ENCODE results near the gene BRAT1. TPM values are rescaled to one million over a fixed set of nuclear protein-coding genes. Genes with fewer than 3 reads are reported as not detected.

BRAT1 gene
- total RNA-seq, 2 experiments from 2014 or later: 44.7 to 52.0 TPM

DNA sequence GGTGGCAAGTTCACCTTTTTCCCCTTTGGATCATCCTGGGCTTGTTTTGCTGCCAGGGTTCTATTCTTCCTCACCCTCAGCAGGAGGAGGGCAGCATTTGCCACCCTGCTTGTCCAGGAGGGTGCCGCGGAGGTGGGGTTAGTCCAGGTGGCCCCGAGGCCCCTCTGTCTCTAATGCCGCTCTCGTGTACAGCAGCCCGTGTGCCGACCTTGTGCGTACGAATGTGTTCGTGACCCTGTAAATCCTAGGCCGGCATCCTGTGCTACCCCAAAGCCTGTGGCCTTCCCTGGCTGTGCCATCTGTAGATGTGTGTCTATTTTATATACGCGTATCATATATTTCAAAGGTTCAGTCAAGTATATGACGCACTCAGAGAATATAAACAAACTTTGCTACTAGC is 14.1 kb upstream of the BRAT1 start:
- no peak for DNase-seq (ENCODE audit: low spot score)
- H4K20me1 ChIP-seq (ENCODE audit: insufficient read depth, low read length): no peaks in the 10 kb centered on the region
- peaks cover 4% of the 10 kb centered on the region for H3K4me1 ChIP-seq (ENCODE audit: insufficient read depth, low read length, poor library complexity, severe bottlenecking)
- TF ChIP-seq, protein P1, sequence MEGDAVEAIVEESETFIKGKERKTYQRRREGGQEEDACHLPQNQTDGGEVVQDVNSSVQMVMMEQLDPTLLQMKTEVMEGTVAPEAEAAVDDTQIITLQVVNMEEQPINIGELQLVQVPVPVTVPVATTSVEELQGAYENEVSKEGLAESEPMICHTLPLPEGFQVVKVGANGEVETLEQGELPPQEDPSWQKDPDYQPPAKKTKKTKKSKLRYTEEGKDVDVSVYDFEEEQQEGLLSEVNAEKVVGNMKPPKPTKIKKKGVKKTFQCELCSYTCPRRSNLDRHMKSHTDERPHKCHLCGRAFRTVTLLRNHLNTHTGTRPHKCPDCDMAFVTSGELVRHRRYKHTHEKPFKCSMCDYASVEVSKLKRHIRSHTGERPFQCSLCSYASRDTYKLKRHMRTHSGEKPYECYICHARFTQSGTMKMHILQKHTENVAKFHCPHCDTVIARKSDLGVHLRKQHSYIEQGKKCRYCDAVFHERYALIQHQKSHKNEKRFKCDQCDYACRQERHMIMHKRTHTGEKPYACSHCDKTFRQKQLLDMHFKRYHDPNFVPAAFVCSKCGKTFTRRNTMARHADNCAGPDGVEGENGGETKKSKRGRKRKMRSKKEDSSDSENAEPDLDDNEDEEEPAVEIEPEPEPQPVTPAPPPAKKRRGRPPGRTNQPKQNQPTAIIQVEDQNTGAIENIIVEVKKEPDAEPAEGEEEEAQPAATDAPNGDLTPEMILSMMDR (conservative IDR thresholded peaks at IDR 0.05; ENCODE audit: low read length): no peak
- TF ChIP-seq EZH2phosphoT487 (IDR thresholded peaks at IDR 0.05; ENCODE audit: borderline replicate concordance, low read depth, low read length): no peak
- no peaks in the 10 kb centered on the region for H3K36me3 ChIP-seq (ENCODE audit: insufficient read depth, low read length)
- H3K4me3 ChIP-seq (ENCODE audit: low read depth, low read length, poor library complexity, severe bottlenecking): no peak overlapping the region
- ChIA-PET POLR2A (no interaction called here), CTCF (ENCODE audit: unreplicated experiment) (no interaction called here)
- no peaks in the 10 kb centered on the region for H3K79me2 ChIP-seq (ENCODE audit: insufficient read depth, low read depth, low read length)
- no peak overlapping the region for H3K27ac ChIP-seq (ENCODE audit: low read depth, low read length, poor library complexity, severe bottlenecking)
- no peaks in the 10 kb centered on the region for H3K9me3 ChIP-seq (ENCODE audit: low read length)
- intact Hi-C loops (cut with micrococcal nuclease; ENCODE audit: unreplicated experiment): loop anchor here (5.0 kb wide), 1 partner anchor 43 kb away; no protein-coding TSS in a partner anchor
- H2AFZ ChIP-seq (ENCODE audit: low read length): no peak overlapping the region
- no peak overlapping the region for H3K4me2 ChIP-seq (ENCODE audit: low read length)
- BruUV-seq (replicated peaks): no TSS peak
- no peaks in the 10 kb centered on the region for H3K9me2 ChIP-seq (ENCODE audit: insufficient read depth, low read length)

GRCh38 chr7:2568521-2569223 is 13.3 kb upstream of the BRAT1 start:
- Histone ChIP-seq H2AFZ (ENCODE audit: low read length) (no peak overlapping the region), H3K27ac (ENCODE audit: low read depth, low read length, poor library complexity, severe bottlenecking) (no peak overlapping the region), H3K36me3 (ENCODE audit: insufficient read depth, low read length) (no peaks in the 10 kb centered on the region), H3K79me2 (ENCODE audit: insufficient read depth, low read depth, low read length) (no peaks in the 10 kb centered on the region), H3K9me2 (ENCODE audit: insufficient read depth, low read length) (no peaks in the 10 kb centered on the region), H3K9me3 (ENCODE audit: low read length) (no peaks in the 10 kb centered on the region), H3K4me2 (ENCODE audit: low read length) (no peak overlapping the region), H4K20me1 (ENCODE audit: insufficient read depth, low read length) (no peaks in the 10 kb centered on the region), H3K4me3 (ENCODE audit: low read depth, low read length, poor library complexity, severe bottlenecking) (no peak overlapping the region), H3K4me1 (ENCODE audit: insufficient read depth, low read length, poor library complexity, severe bottlenecking) (peaks cover 4% of the 10 kb centered on the region)
- no TSS peak for BruUV-seq (replicated peaks)
- DNase-seq (ENCODE audit: low spot score): no peak
- TF ChIP-seq EZH2phosphoT487 (IDR thresholded peaks at IDR 0.05; ENCODE audit: borderline replicate concordance, low read depth, low read length): no peak
- TF ChIP-seq, protein P1 (conservative IDR thresholded peaks at IDR 0.05; ENCODE audit: low read length): no peak
- CTCF ChIA-PET (ENCODE audit: unreplicated experiment): no interaction called here
- POLR2A ChIA-PET: interaction anchor here (0.6 kb wide), 1 partner anchor 148 kb away, joined by 4 read pairs; no protein-coding TSS in a partner anchor
- intact Hi-C loops (cut with micrococcal nuclease; ENCODE audit: unreplicated experiment): loop anchor here (5.0 kb wide), 1 partner anchor 44 kb away; no protein-coding TSS in a partner anchor

GRCh38 chr7:2567679-2568278 is 12.5 kb upstream of the BRAT1 start:
- no peaks in the 10 kb centered on the region for H3K36me3 ChIP-seq (ENCODE audit: insufficient read depth, low read length)
- peak; percentile 40 for DNase-seq (ENCODE audit: low spot score)

More at GRCh38 chr7:2567679-2568278, 12.5 kb upstream of the BRAT1 start:
- H2AFZ ChIP-seq (ENCODE audit: low read length): no peak overlapping the region
- no peaks in the 10 kb centered on the region for H3K9me2 ChIP-seq (ENCODE audit: insufficient read depth, low read length)
- H3K9me3 ChIP-seq (ENCODE audit: low read length): no peaks in the 10 kb centered on the region
- no TSS peak for BruUV-seq (replicated peaks)
- no peaks in the 10 kb centered on the region for H3K79me2 ChIP-seq (ENCODE audit: insufficient read depth, low read depth, low read length)
- TF ChIP-seq EZH2phosphoT487 (IDR thresholded peaks at IDR 0.05; ENCODE audit: borderline replicate concordance, low read depth, low read length): no peak
- TF ChIP-seq, protein P1 (conservative IDR thresholded peaks at IDR 0.05; ENCODE audit: low read length): peak; percentile 71
- H3K4me2 ChIP-seq (ENCODE audit: low read length): no peak overlapping the region
- H3K4me3 ChIP-seq (ENCODE audit: low read depth, low read length, poor library complexity, severe bottlenecking): no peak overlapping the region
- intact Hi-C loops (cut with micrococcal nuclease; ENCODE audit: unreplicated experiment): loop anchor here (1.0 to 5.0 kb wide), 2 partner anchors 45 to 114 kb away; no protein-coding TSS in a partner anchor
- H3K27ac ChIP-seq (ENCODE audit: low read depth, low read length, poor library complexity, severe bottlenecking): no peak overlapping the region
- no peaks in the 10 kb centered on the region for H4K20me1 ChIP-seq (ENCODE audit: insufficient read depth, low read length)
- POLR2A ChIA-PET: no interaction called here
- CTCF ChIA-PET (ENCODE audit: unreplicated experiment): interaction anchor here (0.7 kb wide), 1 partner anchor 142 kb away, joined by 3 read pairs; no protein-coding TSS in a partner anchor
- H3K4me1 ChIP-seq (ENCODE audit: insufficient read depth, low read length, poor library complexity, severe bottlenecking): peaks cover 4% of the 10 kb centered on the region
